ENCODE data around the gene NUP188. TPM values are rescaled to one million over a fixed set of nuclear protein-coding genes. Genes with fewer than 3 reads are reported as not detected.

NUP188 gene
- total and polyA plus RNA-seq, 2 experiments from 2014 or later = 28.1 TPM

DNA sequence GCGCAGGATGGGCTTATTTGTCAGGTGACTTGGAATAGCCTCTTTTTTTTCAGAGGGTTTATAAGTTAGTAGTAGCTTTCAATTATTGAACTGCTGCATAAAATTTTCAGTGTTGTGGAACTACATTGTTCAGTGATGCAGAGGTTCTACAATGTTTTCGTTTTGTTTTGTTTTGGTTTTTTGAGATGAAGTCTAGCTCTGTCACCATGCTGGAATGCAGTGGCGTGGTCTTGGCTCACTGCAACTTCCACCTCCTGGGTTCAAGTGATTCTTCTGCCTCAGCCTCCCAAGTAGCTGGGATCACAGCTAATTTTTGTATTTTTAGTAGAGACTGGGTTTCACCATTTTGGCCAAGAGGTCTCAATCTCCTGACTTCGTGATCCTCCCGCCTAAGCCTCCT, 22.0 kb downstream of the NUP188 start:
- Histone ChIP-seq H3K4me3 (no peak overlapping the region), H2AFZ (no peak overlapping the region), H3K27ac (no peak overlapping the region), H3K9me3 (ENCODE audit: low read depth) (no peaks in the 10 kb centered on the region), H3K36me3 (replicated peaks; ENCODE audit: insufficient read depth, low read depth) (no peaks in the 10 kb centered on the region), H3K79me2 (no peaks in the 10 kb centered on the region), H3K4me2 (no peak overlapping the region), H3K9me2 (replicated peaks; ENCODE audit: insufficient read depth) (no peaks in the 10 kb centered on the region), H4K20me1 (ENCODE audit: insufficient read depth, poor library complexity, severe bottlenecking) (no peaks in the 10 kb centered on the region), H3K27me3 (no peaks in the 10 kb centered on the region), H3K4me1 (ENCODE audit: insufficient read depth) (no peaks in the 10 kb centered on the region)
- no peak for DNase-seq (ENCODE audit: low spot score)
- WGBS (ENCODE audit: low lambda C conversion rate, missing lambda C conversion rate) = 96% methylated on average over 5 of the region's 5 CpGs
- TF ChIP-seq EZH2 (IDR thresholded peaks at IDR 0.05; ENCODE audit: borderline replicate concordance) (no peak), EZH2phosphoT487 (IDR thresholded peaks at IDR 0.05; ENCODE audit: low read depth, severe bottlenecking, unreplicated experiment) (no peak)
- TF ChIP-seq, protein P1, sequence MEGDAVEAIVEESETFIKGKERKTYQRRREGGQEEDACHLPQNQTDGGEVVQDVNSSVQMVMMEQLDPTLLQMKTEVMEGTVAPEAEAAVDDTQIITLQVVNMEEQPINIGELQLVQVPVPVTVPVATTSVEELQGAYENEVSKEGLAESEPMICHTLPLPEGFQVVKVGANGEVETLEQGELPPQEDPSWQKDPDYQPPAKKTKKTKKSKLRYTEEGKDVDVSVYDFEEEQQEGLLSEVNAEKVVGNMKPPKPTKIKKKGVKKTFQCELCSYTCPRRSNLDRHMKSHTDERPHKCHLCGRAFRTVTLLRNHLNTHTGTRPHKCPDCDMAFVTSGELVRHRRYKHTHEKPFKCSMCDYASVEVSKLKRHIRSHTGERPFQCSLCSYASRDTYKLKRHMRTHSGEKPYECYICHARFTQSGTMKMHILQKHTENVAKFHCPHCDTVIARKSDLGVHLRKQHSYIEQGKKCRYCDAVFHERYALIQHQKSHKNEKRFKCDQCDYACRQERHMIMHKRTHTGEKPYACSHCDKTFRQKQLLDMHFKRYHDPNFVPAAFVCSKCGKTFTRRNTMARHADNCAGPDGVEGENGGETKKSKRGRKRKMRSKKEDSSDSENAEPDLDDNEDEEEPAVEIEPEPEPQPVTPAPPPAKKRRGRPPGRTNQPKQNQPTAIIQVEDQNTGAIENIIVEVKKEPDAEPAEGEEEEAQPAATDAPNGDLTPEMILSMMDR (IDR thresholded peaks at IDR 0.05; ENCODE audit: poor library complexity) = no peak

DNA sequence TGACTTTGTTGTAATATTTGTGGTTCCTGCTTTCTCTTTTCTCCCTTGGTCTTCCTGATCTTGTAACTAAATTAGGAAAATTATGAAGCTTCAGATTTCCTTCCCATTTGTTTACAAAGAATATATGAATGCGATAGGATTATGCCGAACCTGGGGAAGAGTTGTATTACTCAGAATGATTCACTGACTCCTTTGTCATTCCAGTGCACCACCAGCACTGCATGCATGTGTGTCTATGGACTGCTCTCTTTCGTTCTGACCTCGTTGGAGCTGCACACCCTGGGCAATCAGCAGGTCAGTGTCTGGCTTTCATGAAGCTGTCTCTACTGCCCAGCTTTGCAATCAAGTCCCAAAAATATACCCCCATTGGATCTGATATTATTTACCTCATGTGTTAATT, 25.5 kb downstream of the NUP188 start:
- H3K4me1 ChIP-seq (ENCODE audit: insufficient read depth) = no peaks in the 10 kb centered on the region
- no peak for DNase-seq (ENCODE audit: low spot score)
- H3K27me3 ChIP-seq = no peaks in the 10 kb centered on the region
- H3K79me2 ChIP-seq = no peaks in the 10 kb centered on the region
- H3K9me2 ChIP-seq (replicated peaks; ENCODE audit: insufficient read depth) = no peaks in the 10 kb centered on the region
- no peaks in the 10 kb centered on the region for H4K20me1 ChIP-seq (ENCODE audit: insufficient read depth, poor library complexity, severe bottlenecking)
- H3K27ac ChIP-seq = no peak overlapping the region
- H3K36me3 ChIP-seq (replicated peaks; ENCODE audit: insufficient read depth, low read depth) = no peaks in the 10 kb centered on the region
- no peak overlapping the region for H3K4me2 ChIP-seq
- H3K9me3 ChIP-seq (ENCODE audit: low read depth) = no peaks in the 10 kb centered on the region
- H2AFZ ChIP-seq = no peak overlapping the region
- no peak overlapping the region for H3K4me3 ChIP-seq
- WGBS (ENCODE audit: low lambda C conversion rate, missing lambda C conversion rate) = 90% methylated on average over 4 of the region's 4 CpGs
- TF ChIP-seq EZH2phosphoT487 (IDR thresholded peaks at IDR 0.05; ENCODE audit: low read depth, severe bottlenecking, unreplicated experiment) (no peak), EZH2 (IDR thresholded peaks at IDR 0.05; ENCODE audit: borderline replicate concordance) (no peak)

DNA sequence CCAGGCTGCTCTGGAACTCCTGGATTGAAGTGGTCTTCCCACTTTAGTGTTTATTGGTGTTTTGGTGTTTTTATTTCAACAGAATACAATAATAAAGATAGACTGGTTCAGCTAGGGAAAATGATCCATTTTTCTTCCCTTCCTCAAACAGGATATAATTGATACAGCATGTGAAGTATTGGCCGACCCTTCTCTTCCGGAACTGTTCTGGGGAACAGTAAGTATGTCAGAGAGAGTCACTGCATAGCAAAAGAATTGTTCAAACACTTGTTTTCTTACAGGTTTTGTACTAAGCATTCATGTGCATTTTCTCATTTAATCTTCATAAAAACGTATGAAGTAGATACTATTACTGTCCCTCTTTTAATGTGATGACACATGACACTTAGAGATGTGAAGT, 31.6 kb downstream of the NUP188 start:
- 85% methylated on average over 3 of the region's 3 CpGs for WGBS (ENCODE audit: low lambda C conversion rate, missing lambda C conversion rate)
- Histone ChIP-seq H3K79me2 (no peaks in the 10 kb centered on the region), H3K4me3 (no peak overlapping the region), H4K20me1 (ENCODE audit: insufficient read depth, poor library complexity, severe bottlenecking) (no peaks in the 10 kb centered on the region), H2AFZ (no peak overlapping the region), H3K27me3 (no peaks in the 10 kb centered on the region), H3K9me3 (ENCODE audit: low read depth) (no peaks in the 10 kb centered on the region), H3K4me2 (no peak overlapping the region), H3K9me2 (replicated peaks; ENCODE audit: insufficient read depth) (no peaks in the 10 kb centered on the region), H3K36me3 (replicated peaks; ENCODE audit: insufficient read depth, low read depth) (no peaks in the 10 kb centered on the region), H3K27ac (no peak overlapping the region), H3K4me1 (ENCODE audit: insufficient read depth) (no peaks in the 10 kb centered on the region)
- no peak for TF ChIP-seq EZH2 (IDR thresholded peaks at IDR 0.05; ENCODE audit: borderline replicate concordance)
- TF ChIP-seq, protein P1 (IDR thresholded peaks at IDR 0.05; ENCODE audit: poor library complexity) = no peak
- no peak for TF ChIP-seq EZH2phosphoT487 (IDR thresholded peaks at IDR 0.05; ENCODE audit: low read depth, severe bottlenecking, unreplicated experiment)
- DNase-seq (ENCODE audit: low spot score) = no peak

DNA sequence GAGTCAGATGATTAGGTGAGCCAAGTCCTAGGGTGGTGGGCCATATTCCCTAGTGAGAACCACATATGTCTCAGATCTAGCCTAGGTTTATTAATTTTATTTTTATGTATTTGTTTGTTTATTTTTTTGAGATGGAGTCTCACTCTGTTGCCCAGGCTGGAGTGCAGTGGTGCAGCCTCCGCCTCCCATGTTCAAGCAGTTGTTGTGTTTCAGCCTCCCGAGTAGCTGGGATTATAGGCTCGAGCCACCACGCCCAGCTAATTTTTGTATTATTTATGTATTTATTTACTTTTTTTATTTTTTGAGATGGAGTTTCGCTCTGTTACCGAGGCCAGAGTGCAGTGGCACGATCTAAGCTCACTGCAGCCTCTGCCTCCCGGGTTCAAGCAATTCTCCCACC, 36.0 kb downstream of the NUP188 start:
- H3K4me2 ChIP-seq = no peak overlapping the region
- no peaks in the 10 kb centered on the region for H3K79me2 ChIP-seq
- H3K4me1 ChIP-seq (ENCODE audit: insufficient read depth) = no peaks in the 10 kb centered on the region
- 97% methylated on average over 8 of the region's 8 CpGs for WGBS (ENCODE audit: low lambda C conversion rate, missing lambda C conversion rate)
- H3K9me3 ChIP-seq (ENCODE audit: low read depth) = no peaks in the 10 kb centered on the region
- no peaks in the 10 kb centered on the region for H3K27me3 ChIP-seq
- no peak for TF ChIP-seq EZH2phosphoT487 (IDR thresholded peaks at IDR 0.05; ENCODE audit: low read depth, severe bottlenecking, unreplicated experiment)
- no peak for TF ChIP-seq EZH2 (IDR thresholded peaks at IDR 0.05; ENCODE audit: borderline replicate concordance)
- TF ChIP-seq, protein P1 (IDR thresholded peaks at IDR 0.05; ENCODE audit: poor library complexity) = no peak
- no peaks in the 10 kb centered on the region for H3K9me2 ChIP-seq (replicated peaks; ENCODE audit: insufficient read depth)
- no peak for DNase-seq (ENCODE audit: low spot score)
- no peak overlapping the region for H2AFZ ChIP-seq
- H4K20me1 ChIP-seq (ENCODE audit: insufficient read depth, poor library complexity, severe bottlenecking) = no peaks in the 10 kb centered on the region
- H3K4me3 ChIP-seq = no peak overlapping the region
- no peaks in the 10 kb centered on the region for H3K36me3 ChIP-seq (replicated peaks; ENCODE audit: insufficient read depth, low read depth)
- no peak overlapping the region for H3K27ac ChIP-seq

All from hepatocyte (in vitro differentiated cells).